Astrocyte (in vitro differentiated cells and primary cell): Measurements from ENCODE around the gene TIRAP.

ENCODE experiments used
- CTCF ChIP-seq: IDR thresholded peaks from 2 replicates; pipeline ENCODE4 v1.5.1; 2011; ENCODE audit warnings: low read depth, mild to moderate bottlenecking, inconsistent platforms, low read length, moderate library complexity; ENCODE audit not compliant: insufficient read depth
- EZH2 ChIP-seq: IDR thresholded peaks from 2 replicates; pipeline ENCODE4 v1.6.1; 2012; ENCODE audit warnings: mild to moderate bottlenecking, low read length, inconsistent platforms; ENCODE audit not compliant: insufficient read depth

GRCh38 chr11:126310200-126310991 is 27.5 kb downstream of the TIRAP start:
- TF ChIP-seq EZH2 (no peak), CTCF (peak; percentile 91)
